Fibroblast of mammary gland (primary cell): ENCODE results near the gene ZFYVE9.

Experiments
- DNase-seq: peaks from one replicate; pipeline ENCODE4 v3.0.0-alpha.2; 2010; ENCODE audit warnings: low read depth
- H3K4me3 ChIP-seq: 2 replicates; pipeline ENCODE4 v1.5.1; 2011; ENCODE audit warnings: low read depth, mild to moderate bottlenecking, low read length, moderate library complexity; ENCODE audit not compliant: control insufficient read depth
- CTCF ChIP-seq: conservative IDR thresholded peaks from 2 replicates; pipeline ENCODE4 v1.5.1; 2011; ENCODE audit warnings: low read depth, low read length, inconsistent platforms; ENCODE audit not compliant: control insufficient read depth, insufficient read depth

The ZFYVE9 gene

GRCh38 chr1:52152572-52152971, 10.7 kb downstream of the ZFYVE9 start:
- H3K4me3 ChIP-seq = no peak overlapping the region
- DNase-seq = no peak
- TF ChIP-seq CTCF = no peak

GRCh38 chr1:52153010-52153409, 11.1 kb downstream of the ZFYVE9 start:
- no peak for TF ChIP-seq CTCF
- H3K4me3 ChIP-seq = no peak overlapping the region
- DNase-seq = peak; percentile 40

- no peak overlapping the region for H3K4me3 ChIP-seq
- no peak for DNase-seq
- TF ChIP-seq CTCF = no peak
These were observed 12.0 kb downstream of the ZFYVE9 start for GRCh38 chr1:52153898-52154297.

- no peak for TF ChIP-seq CTCF
- no peak overlapping the region for H3K4me3 ChIP-seq
- no peak for DNase-seq
These were observed 14.6 kb downstream of the ZFYVE9 start for GRCh38 chr1:52156460-52156859.

- no peak overlapping the region for H3K4me3 ChIP-seq
- peak; percentile 75 for DNase-seq
- TF ChIP-seq CTCF = no peak
These were observed 15.7 kb downstream of the ZFYVE9 start for GRCh38 chr1:52157582-52157981.

- no peak overlapping the region for H3K4me3 ChIP-seq
- no peak for TF ChIP-seq CTCF
- DNase-seq = no peak
These were observed 16.3 kb downstream of the ZFYVE9 start for GRCh38 chr1:52158218-52158617.
